Mucosa of descending colon (tissue), 3 donors: ENCODE measurements around the gene DCP1A. TPM values are rescaled to one million over a fixed set of nuclear protein-coding genes. Genes with fewer than 3 reads are reported as not detected.
A peak's percentile ranks its signal among the peaks of the same experiment; 100 is the strongest.
"Not testable (repeated sequence)": the region's sequence is repeated elsewhere in the genome, so short reads cannot be mapped to it uniquely, and the experiment has no call there.

ENCODE experiments used
- ATAC-seq: fragments of 200-7000 bp; cut with Tn5 transposase; one replicate; pipeline ENCODE4 v1.9.1; 2020; ENCODE audit warnings: mild to moderate bottlenecking, moderate library complexity
- DNase-seq, 3 donors: peaks; one replicate each; pipeline ENCODE4 v3.0.0-alpha.2; 2020
- H3K36me3 ChIP-seq: fragments of 200-600 bp; one replicate; pipeline ENCODE4 v1.8.0; 2021; ENCODE audit warnings: low read depth, mild to moderate bottlenecking
- H3K4me1 ChIP-seq: fragments of 200-600 bp; one replicate; pipeline ENCODE4 v1.8.0; 2021; ENCODE audit warnings: low read depth, mild to moderate bottlenecking
- H3K4me3 ChIP-seq: fragments of 200-600 bp; one replicate; pipeline ENCODE4 v1.8.0; 2021; ENCODE audit warnings: mild to moderate bottlenecking
- H3K9me3 ChIP-seq: fragments of 200-600 bp; one replicate; pipeline ENCODE4 v1.8.0; 2021; ENCODE audit warnings: mild to moderate bottlenecking
- CTCF ChIP-seq: fragments of 200-600 bp; IDR thresholded peaks from one replicate; pipeline ENCODE4 v1.8.0; 2022; ENCODE audit warnings: antibody characterized with exemption, mild to moderate bottlenecking
- intact Hi-C, 2 donors: fragments of 100-400 bp; cut with DNase I in 1 of 2; cut with micrococcal nuclease in 1 of 2; formaldehyde crosslinking; loops; one replicate each; pipeline versions ENCODE4 v1.11.0 to v1.11.1; 2022; cut with DNase I, micrococcal nuclease
- total RNA-seq, 3 donors: library from RNA; stranded (reverse); fragmentation: NEBNext Ultra II Directional in 2 of 3; extraction: Animal tissue kit (Norgen Biotek cat#: 25700) in 2 of 3; gene quantifications; one replicate each; pipeline versions ENCODE4 v1.2.1 to v1.2.4, GENCODE V29; 2021 to 2023
- donor health status: DM: no; HTN: no; CAD: no; lungs with moderate emphysema.
- donor health status: DM: no; HTN: no; CAD: no.
- donor health status: DM: no; HTN: yes; CAD: no.

DCP1A gene
- total RNA-seq, 3 donors from 2014 or later: 20.7 to 28.2 (median 21.3) TPM

- ATAC-seq (no peak), DNase-seq (no peak)
- H3K4me1 ChIP-seq: no peaks in the 10 kb centered on the region
- no peak for TF ChIP-seq CTCF
- H3K4me3 ChIP-seq: no peak overlapping the region
- H3K9me3 ChIP-seq: no peaks in the 10 kb centered on the region
- intact Hi-C loops: loop anchor here (5.0 kb wide), 2 partner anchors 325 to 335 kb away; no protein-coding TSS in a partner anchor
- no peaks in the 10 kb centered on the region for H3K36me3 ChIP-seq
Observed at GRCh38 chr3:53377794-53378193, 30.5 kb upstream of the DCP1A start.

GRCh38 chr3:53376679-53377078 is 29.3 kb upstream of the DCP1A start:
- ATAC-seq (no peak), DNase-seq (no peak)
- no peaks in the 10 kb centered on the region for H3K36me3 ChIP-seq
- no peaks in the 10 kb centered on the region for H3K9me3 ChIP-seq
- H3K4me1 ChIP-seq: no peaks in the 10 kb centered on the region
- H3K4me3 ChIP-seq: no peak overlapping the region
- intact Hi-C loops: loop anchor here (5.0 kb wide), 2 partner anchors 326 to 336 kb away; no protein-coding TSS in a partner anchor
- no peak for TF ChIP-seq CTCF

- H3K9me3 ChIP-seq: no peaks in the 10 kb centered on the region
- intact Hi-C loops: loop anchor here (5.0 kb wide), 2 partner anchors 327 to 337 kb away; no protein-coding TSS in a partner anchor
Observed at GRCh38 chr3:53375019-53375418, 27.7 kb upstream of the DCP1A start.

GRCh38 chr3:53370719-53371118 is 23.4 kb upstream of the DCP1A start:
- H3K9me3 ChIP-seq, H3K36me3 ChIP-seq, H3K4me1 ChIP-seq, ATAC-seq, intact Hi-C loops, H3K4me3 ChIP-seq: not testable (repeated sequence)
- DNase-seq: peak in 2 of 3 donors; percentile 61

More at GRCh38 chr3:53375019-53375418, 27.7 kb upstream of the DCP1A start:
- ATAC-seq: peak; percentile 99
- Histone ChIP-seq H3K36me3 (no peaks in the 10 kb centered on the region), H3K4me3 (no peak overlapping the region), H3K4me1 (no peaks in the 10 kb centered on the region)
- TF ChIP-seq CTCF: peak; percentile 50
- DNase-seq: peak; percentile 63 to 85 (median 64)

GRCh38 chr3:53361852-53362251 is 14.5 kb upstream of the DCP1A start:
- no peaks in the 10 kb centered on the region for H3K36me3 ChIP-seq
- intact Hi-C loops: no loop called here
- no peaks in the 10 kb centered on the region for H3K4me1 ChIP-seq
- H3K9me3 ChIP-seq: no peaks in the 10 kb centered on the region
- ATAC-seq (no peak), DNase-seq (no peak)
- no peak overlapping the region for H3K4me3 ChIP-seq
- TF ChIP-seq CTCF: no peak

- H3K4me1 ChIP-seq: no peaks in the 10 kb centered on the region
- no peak overlapping the region for H3K4me3 ChIP-seq
- ATAC-seq: no peak
- no peak for TF ChIP-seq CTCF
- no peaks in the 10 kb centered on the region for H3K9me3 ChIP-seq
- intact Hi-C loops: no loop called here
- no peaks in the 10 kb centered on the region for H3K36me3 ChIP-seq
- DNase-seq: no peak
Observed at GRCh38 chr3:53357458-53357857, 10.1 kb upstream of the DCP1A start.
